Subcutaneous adipose tissue (tissue), 4 donors: ENCODE results near the gene ABITRAM. TPM values are rescaled to one million over a fixed set of nuclear protein-coding genes. Genes with fewer than 3 reads are reported as not detected.

Experiments
- total RNA-seq, 4 donors: library from RNA; depleted of rRNA; stranded (reverse); fragments of >200 nt; gene quantifications; one replicate each; pipeline ENCODE4 v1.1.0, GENCODE V29; 2016
- TF ChIP-seq, protein P1 (sequence below): fragments of 450-650 bp; IDR thresholded peaks from one replicate; pipeline ENCODE4 v1.5.1; 2016; ENCODE audit warnings: low read depth, mild to moderate bottlenecking, control low read depth, antibody characterized with exemption, moderate library complexity

The ABITRAM gene
- total RNA-seq: 10 to 100 TPM in 2 of 4 donors, 1 to 10 TPM in 2; 6.4 to 13.9 (median 11.1) TPM

DNA sequence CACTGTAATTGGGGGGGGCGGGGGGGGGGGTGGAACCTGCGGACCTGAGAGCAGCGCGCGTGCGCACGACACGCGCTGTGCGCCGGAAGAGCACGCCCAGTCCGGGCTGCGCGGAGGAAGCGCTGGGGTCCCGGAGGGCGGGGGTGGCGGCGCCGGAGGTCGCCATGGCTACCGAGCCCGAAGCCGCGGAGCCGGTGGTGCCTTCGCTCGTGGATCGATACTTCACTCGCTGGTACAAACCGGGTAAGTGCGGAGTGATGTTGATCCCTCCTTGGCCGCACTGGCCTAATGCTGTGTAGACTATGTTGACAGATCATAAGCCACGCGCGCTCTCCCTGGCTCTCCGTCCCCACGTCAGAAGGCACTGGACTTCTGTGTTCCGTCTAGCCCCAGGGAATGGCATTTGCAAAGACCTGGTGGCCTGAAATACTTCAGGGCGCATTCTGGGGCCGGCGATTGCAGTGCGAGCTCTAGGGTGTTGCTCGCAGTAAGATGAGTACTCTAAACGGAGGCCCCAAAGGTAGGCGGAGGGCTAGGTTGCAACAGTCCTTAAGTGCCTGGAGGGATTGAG is at the start of gene ABITRAM:
Gene ABITRAM (plus strand): TSS at position 78 of the 571 bp plus-strand sequence. CDS start 87 bp downstream, at position 165.
- TF ChIP-seq, protein P1, sequence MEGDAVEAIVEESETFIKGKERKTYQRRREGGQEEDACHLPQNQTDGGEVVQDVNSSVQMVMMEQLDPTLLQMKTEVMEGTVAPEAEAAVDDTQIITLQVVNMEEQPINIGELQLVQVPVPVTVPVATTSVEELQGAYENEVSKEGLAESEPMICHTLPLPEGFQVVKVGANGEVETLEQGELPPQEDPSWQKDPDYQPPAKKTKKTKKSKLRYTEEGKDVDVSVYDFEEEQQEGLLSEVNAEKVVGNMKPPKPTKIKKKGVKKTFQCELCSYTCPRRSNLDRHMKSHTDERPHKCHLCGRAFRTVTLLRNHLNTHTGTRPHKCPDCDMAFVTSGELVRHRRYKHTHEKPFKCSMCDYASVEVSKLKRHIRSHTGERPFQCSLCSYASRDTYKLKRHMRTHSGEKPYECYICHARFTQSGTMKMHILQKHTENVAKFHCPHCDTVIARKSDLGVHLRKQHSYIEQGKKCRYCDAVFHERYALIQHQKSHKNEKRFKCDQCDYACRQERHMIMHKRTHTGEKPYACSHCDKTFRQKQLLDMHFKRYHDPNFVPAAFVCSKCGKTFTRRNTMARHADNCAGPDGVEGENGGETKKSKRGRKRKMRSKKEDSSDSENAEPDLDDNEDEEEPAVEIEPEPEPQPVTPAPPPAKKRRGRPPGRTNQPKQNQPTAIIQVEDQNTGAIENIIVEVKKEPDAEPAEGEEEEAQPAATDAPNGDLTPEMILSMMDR: no peak

DNA sequence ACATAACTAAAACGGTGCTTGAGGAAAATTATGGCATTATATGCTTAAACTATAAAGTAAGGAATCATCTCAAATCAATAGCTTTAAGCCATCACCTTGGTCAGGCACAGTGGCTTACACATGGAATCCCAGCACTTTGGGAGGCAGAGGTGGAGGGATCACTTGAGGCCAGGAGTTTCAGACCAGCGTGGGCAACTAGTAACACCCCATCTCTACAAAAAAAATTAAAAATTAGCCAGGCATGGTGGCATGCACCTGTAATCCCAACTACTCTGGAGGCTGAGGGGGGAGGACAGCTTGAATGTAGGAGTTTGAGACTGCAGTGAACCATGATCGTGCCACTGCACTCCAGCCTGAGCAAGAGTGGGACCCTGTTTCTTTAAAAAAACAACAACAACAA is 49.5 kb upstream of the ABITRAM start:
- TF ChIP-seq, protein P1: no peak

DNA sequence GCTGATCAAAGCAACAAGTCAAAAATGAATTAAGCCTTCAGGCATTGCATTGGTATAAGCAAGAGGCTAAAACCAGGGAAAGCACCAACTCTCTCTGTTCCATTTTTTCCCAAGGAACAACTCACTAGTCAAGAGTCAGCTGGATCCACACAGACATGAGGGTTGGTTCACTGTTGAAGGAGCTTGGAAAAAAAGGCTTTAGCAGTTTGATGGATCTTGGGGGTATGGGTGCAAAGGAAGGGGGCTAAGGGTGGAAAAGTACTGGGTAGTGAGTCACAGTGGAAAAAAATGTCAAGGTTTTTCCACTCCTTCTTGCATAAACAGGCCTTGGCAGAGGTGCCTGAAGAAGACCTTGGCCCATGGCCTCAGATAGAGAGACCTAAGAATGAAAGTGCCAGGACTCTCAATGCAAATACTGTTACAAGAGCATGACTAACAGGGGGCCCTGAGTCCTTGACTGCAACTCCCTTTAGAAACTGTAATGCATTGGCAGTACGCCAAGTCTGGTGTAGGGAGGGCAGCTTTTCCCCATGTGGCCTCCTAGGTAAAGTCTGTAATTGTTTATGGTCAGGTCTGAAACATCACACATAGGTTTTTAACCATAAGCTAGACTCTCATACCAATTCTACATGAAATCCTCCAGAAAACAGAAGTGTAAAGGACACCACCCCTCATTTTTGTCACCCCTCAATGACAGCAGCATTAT is 48.4 kb upstream of the ABITRAM start:
- TF ChIP-seq, protein P1: no peak

GRCh38 chr9:108889649-108890067 is 44.5 kb upstream of the ABITRAM start:
- TF ChIP-seq, protein P1: no peak

DNA sequence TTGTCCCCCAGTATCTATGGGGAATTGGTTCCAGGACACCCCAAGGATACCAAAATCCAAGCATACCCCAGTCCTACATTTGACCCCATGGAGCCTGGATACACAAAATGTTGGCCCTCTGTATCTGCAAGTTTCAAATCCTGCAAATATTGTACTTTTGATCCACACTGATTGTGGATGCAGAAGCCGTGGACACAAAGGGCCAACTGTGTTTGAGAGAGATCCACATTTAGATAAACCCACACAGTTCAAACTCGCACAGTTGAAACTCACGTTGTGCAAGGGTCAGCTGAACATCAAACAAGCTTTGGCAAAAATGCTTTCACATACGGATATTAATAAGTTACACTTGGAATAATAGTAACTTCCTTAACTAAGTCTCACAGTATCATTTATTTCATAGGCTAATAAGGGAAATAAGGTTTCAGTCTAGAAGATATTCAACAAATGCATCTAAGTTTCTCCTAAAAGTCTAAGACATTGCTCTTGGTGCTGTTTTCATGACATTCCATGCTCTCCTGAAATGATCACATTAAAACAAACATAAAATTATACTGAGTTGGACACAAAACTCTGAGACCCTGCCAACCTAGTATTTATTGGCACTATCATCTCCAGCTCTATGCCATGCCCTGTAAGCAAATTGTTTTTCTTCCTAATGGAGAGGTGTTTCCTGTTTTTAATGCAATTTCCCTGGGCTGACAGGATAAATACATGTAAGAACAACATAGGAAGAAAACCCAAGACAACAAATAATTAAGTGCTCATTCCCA is 39.8 kb upstream of the ABITRAM start:
- TF ChIP-seq, protein P1: no peak

- TF ChIP-seq, protein P1: no peak
These were observed 36.7 kb upstream of the ABITRAM start for GRCh38 chr9:108897324-108898096.
